KMS-11 (cell line): ENCODE measurements around the gene PIGZ.

Source experiments
- H2AFZ ChIP-seq: fragments of 200-600 bp; sonication (generic); 2 replicates; pipeline ENCODE4 v1.6.1; 2016; ENCODE audit warnings: antibody characterized with exemption, mixed run types, low read depth
- H3K27ac ChIP-seq: fragments of 200-600 bp; sonication (generic); 2 replicates; pipeline ENCODE4 v1.6.1; 2016; ENCODE audit warnings: mild to moderate bottlenecking, mixed run types
- H3K27me3 ChIP-seq: fragments of 200-600 bp; sonication (generic); 2 replicates; pipeline ENCODE4 v1.6.1; 2017; ENCODE audit warnings: mild to moderate bottlenecking, low read depth, mixed run types, moderate library complexity; ENCODE audit not compliant: insufficient read depth
- H3K36me3 ChIP-seq: fragments of 200-600 bp; sonication (generic); 2 replicates; pipeline ENCODE4 v1.6.1; 2017; ENCODE audit warnings: mild to moderate bottlenecking, mixed run types; ENCODE audit not compliant: insufficient read depth
- H3K4me1 ChIP-seq: fragments of 200-600 bp; sonication (generic); 2 replicates; pipeline ENCODE4 v1.6.1; 2016; ENCODE audit warnings: mild to moderate bottlenecking, low read depth, mixed run types; ENCODE audit not compliant: poor library complexity, severe bottlenecking
- H3K4me2 ChIP-seq: fragments of 200-600 bp; sonication (generic); 2 replicates; pipeline ENCODE4 v1.7.0; 2016; ENCODE audit warnings: mild to moderate bottlenecking, mixed run types
- H3K4me3 ChIP-seq: fragments of 200-600 bp; sonication (generic); IDR thresholded peaks from 2 replicates; pipeline ENCODE4 v1.6.1; 2017; ENCODE audit warnings: low read depth, low read length, mixed read lengths; ENCODE audit not compliant: insufficient read depth
- H3K79me2 ChIP-seq: fragments of 200-600 bp; sonication (generic); 2 replicates; pipeline ENCODE4 v1.6.1; 2016; ENCODE audit warnings: low read depth, mixed run types; ENCODE audit not compliant: insufficient read depth
- H3K9ac ChIP-seq: fragments of 200-600 bp; sonication (generic); 2 replicates; pipeline ENCODE4 v1.6.1; 2016; ENCODE audit warnings: mild to moderate bottlenecking, mixed run types
- H4K20me1 ChIP-seq: fragments of 200-600 bp; sonication (generic); 2 replicates; pipeline ENCODE4 v1.6.1; 2016; ENCODE audit warnings: mild to moderate bottlenecking, mixed run types; ENCODE audit not compliant: insufficient read depth
- CTCF ChIP-seq: fragments of 200-600 bp; sonication (generic); conservative IDR thresholded peaks from 2 replicates; pipeline ENCODE4 v1.6.1; 2017; ENCODE audit warnings: low read depth, mild to moderate bottlenecking, antibody characterized with exemption, low read length, moderate library complexity, mixed read lengths

PIGZ gene

GRCh38 chr3:196979545-196979944, 10.9 kb upstream of the PIGZ start:
- H3K27me3 ChIP-seq = no peaks in the 10 kb centered on the region
- no peak overlapping the region for H3K4me2 ChIP-seq
- H3K79me2 ChIP-seq = no peaks in the 10 kb centered on the region
- H3K27ac ChIP-seq = no peak overlapping the region
- TF ChIP-seq CTCF = no peak
- H3K4me1 ChIP-seq = no peaks in the 10 kb centered on the region
- H3K4me3 ChIP-seq = no peak overlapping the region
- no peak overlapping the region for H2AFZ ChIP-seq
- H4K20me1 ChIP-seq = no peaks in the 10 kb centered on the region
- no peak overlapping the region for H3K9ac ChIP-seq
- H3K36me3 ChIP-seq = no peaks in the 10 kb centered on the region

GRCh38 chr3:196976941-196977340, 8.3 kb upstream of the PIGZ start:
- Histone ChIP-seq H3K79me2 (no peaks in the 10 kb centered on the region), H4K20me1 (no peaks in the 10 kb centered on the region), H3K27ac (no peak overlapping the region), H3K4me3 (no peak overlapping the region), H3K9ac (no peak overlapping the region), H3K4me1 (no peaks in the 10 kb centered on the region), H3K36me3 (no peaks in the 10 kb centered on the region), H3K27me3 (no peaks in the 10 kb centered on the region), H3K4me2 (no peak overlapping the region), H2AFZ (no peak overlapping the region)
- no peak for TF ChIP-seq CTCF

GRCh38 chr3:196975349-196975748, 6.7 kb upstream of the PIGZ start:
- H4K20me1 ChIP-seq = no peaks in the 10 kb centered on the region
- no peak for TF ChIP-seq CTCF
- H2AFZ ChIP-seq = no peak overlapping the region
- H3K4me3 ChIP-seq = no peak overlapping the region
- H3K4me1 ChIP-seq = peaks cover 1% of the 10 kb centered on the region
- H3K4me2 ChIP-seq = no peak overlapping the region
- no peaks in the 10 kb centered on the region for H3K36me3 ChIP-seq
- no peaks in the 10 kb centered on the region for H3K79me2 ChIP-seq
- H3K27ac ChIP-seq = no peak overlapping the region
- H3K27me3 ChIP-seq = 0 out of 2 replicates have a peak, but pooled peaks cover 5% of the 10 kb centered on the region
- no peak overlapping the region for H3K9ac ChIP-seq

GRCh38 chr3:196974661-196975060, 6.0 kb upstream of the PIGZ start:
- Histone ChIP-seq H3K4me3 (no peak overlapping the region), H3K27me3 (0 out of 2 replicates have a peak, but pooled peaks cover 5% of the 10 kb centered on the region), H4K20me1 (no peaks in the 10 kb centered on the region), H3K4me2 (no peak overlapping the region), H3K27ac (no peak overlapping the region), H3K79me2 (no peaks in the 10 kb centered on the region), H3K4me1 (peaks cover 3% of the 10 kb centered on the region), H2AFZ (no peak overlapping the region), H3K36me3 (no peaks in the 10 kb centered on the region), H3K9ac (no peak overlapping the region)
- TF ChIP-seq CTCF = no peak
